NCI-H460 (cell line): ENCODE results near the gene PROZ. TPM values are rescaled to one million over a fixed set of nuclear protein-coding genes. Genes with fewer than 3 reads are reported as not detected.

ENCODE experiments used
- DNase-seq: peaks from one replicate; pipeline ENCODE4 v3.0.0-alpha.2; 2016; ENCODE audit warnings: low read depth; ENCODE audit errors: extremely low read depth
- total RNA-seq: library from RNA; depleted of rRNA; stranded (reverse); fragments of >200 nt; shearing (Covaris generic); gene quantifications from 2 replicates; pipeline ENCODE4 v1.2.3, GENCODE V29; 2014

PROZ gene
- total RNA-seq, 1 experiment from 2014 or later, result not detected

DNA sequence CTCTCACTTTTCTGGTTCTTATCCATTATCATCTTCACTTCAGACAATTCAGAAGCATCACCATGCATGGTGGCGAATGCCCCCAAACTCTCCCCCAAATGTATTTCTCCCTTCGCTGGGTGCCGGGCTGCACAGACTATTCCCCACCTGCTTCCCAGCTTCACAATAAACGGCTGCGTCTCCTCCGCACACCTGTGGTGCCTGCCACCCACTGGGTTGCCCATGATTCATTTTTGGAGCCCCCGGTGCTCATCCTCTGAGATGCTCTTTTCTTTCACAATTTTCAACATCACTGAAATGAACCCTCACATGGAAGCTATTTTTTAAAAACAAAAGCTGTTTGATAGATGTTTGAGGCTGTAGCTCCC lies 38.6 kb upstream of the PROZ start:
- DNase-seq, result no peak

DNA sequence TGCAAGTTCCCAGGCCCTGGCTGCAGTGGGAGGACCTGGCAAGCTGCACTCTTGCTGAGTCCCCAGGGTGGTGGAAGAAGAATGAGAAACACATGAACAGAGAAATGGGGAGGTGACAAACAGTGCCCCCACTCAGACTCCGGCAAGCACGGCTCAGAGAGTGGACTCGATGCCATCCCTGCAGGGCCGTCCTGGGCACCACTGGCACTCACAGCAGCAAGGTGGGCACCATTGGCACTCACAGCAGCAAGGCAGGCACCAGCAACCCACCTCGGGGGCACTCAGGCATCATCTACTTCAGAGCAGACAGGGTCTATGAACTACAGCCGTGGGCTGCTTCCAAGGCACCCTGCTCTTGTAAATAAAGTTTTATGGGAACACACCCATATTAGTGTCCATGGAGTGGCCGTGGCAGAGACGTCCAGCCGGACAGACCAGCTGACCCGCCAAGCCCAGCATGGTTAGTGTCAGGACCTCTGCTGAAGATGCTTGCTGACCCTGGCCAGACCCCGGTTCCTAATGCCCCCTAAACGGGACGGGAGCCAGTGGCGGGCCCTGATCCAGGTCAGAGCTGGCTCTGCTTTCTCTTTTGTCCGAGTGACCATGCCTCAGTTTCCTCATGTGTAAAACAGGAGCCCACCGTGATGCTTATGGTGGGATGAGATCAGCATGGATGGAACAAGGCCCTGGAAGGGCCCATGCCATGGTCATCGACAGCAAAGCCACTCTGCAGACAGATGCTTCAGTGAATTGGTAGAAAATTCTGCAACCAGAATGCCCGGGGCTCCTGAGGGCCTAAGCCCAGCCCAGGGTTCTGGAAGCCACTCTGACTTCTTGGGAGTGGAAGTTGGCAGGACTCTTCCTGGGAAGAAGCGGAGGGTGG lies 37.9 kb upstream of the PROZ start:
- DNase-seq, result no peak

DNA sequence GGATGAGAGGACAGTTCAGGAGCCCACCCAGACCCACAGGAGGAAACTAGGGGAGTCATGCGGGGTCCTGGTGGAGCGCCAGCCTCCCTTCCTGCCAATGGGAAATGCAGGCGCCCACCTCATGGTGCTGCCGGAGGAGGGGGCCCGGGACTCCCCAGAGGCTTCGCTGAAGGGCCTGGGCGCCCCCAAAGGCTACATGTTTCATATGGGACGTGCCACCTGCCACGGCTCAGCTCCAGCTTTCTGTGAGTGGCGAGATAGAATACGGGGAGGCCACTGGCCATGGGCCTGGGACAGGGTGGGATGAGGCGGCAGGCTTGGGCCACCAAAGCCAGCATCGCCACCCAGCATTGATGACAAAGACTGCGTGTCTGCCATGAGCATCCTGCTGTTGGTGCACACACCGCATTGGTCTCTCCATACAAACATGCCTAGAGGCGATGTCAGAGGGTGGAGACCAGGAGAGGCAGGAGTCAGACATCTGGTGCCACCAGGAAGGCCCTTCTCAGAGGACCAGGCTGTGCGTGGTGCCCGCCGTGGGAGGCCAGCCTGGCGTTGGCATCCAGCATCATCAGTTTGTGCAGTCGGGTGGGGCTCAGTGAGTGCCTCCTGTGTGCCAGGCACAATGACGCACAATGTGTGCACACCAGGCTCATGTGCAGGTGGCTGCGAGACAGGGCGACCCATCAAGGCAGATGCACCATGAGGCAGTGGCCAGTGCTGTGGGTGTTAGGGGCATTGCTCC lies 37.1 kb upstream of the PROZ start:
- no peak for DNase-seq

DNA sequence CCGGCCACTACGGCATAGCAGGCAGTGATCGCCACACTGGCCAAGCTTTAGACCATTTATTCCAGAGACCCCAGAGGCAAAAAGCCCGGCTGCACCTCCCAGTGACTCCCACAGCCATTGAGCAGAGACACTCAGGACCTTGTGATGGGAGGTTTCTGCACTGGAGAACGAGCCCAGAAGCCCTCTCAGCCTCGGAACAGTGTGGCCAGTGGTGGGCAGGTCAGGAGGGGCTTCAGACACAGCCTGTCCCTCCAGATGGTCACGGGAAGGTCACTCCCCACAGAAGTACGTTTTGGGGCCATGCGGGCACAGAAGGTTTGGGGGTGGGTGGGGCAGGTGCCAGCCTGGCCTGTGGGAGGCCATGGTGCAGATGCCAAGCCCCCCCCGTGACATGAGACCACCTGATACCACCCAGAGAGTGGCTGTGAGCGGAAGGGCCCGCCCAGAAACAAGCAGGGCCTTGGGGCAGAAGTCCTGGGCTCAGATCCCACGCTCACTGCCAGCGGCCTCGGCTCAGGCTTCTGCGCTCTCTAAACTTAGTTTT lies 36.4 kb upstream of the PROZ start:
- no peak for DNase-seq

DNA sequence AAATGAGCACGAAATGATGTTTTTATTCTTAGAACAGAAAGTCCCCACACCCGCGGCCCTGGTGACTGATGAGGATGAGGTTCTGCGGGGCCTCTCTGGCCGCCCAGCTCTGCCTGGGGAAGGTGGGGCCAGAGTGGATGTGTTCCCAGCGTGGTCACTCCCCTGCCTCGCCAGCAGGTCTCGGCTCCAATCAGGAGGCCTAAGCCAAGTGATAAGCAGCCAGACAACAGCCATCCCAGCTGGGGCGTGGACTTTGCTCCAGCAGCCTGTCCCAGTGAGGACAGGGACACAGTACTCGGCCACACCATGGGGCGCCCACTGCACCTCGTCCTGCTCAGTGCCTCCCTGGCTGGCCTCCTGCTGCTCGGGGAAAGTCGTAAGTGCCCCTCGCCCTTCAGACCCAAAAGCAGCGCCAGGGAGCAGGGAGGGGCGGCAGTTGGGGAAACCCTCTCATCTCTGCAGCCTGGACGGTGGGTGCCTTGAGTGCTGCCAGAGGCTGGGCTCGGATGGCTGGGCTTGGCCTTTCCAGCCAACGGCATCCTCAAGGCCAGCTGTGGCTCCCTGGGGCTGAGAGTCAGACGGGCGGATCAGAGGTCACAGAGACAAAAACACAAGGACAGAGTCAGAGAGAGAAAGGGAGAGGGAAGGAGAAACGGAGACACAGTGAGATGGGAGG lies 35.8 kb upstream of the PROZ start, which contains the start of gene F10:
Gene F10 (plus strand): TSS at position 250 of the 676 bp plus-strand sequence. CDS start 57 bp downstream, at position 307.
- DNase-seq, result no peak

DNA sequence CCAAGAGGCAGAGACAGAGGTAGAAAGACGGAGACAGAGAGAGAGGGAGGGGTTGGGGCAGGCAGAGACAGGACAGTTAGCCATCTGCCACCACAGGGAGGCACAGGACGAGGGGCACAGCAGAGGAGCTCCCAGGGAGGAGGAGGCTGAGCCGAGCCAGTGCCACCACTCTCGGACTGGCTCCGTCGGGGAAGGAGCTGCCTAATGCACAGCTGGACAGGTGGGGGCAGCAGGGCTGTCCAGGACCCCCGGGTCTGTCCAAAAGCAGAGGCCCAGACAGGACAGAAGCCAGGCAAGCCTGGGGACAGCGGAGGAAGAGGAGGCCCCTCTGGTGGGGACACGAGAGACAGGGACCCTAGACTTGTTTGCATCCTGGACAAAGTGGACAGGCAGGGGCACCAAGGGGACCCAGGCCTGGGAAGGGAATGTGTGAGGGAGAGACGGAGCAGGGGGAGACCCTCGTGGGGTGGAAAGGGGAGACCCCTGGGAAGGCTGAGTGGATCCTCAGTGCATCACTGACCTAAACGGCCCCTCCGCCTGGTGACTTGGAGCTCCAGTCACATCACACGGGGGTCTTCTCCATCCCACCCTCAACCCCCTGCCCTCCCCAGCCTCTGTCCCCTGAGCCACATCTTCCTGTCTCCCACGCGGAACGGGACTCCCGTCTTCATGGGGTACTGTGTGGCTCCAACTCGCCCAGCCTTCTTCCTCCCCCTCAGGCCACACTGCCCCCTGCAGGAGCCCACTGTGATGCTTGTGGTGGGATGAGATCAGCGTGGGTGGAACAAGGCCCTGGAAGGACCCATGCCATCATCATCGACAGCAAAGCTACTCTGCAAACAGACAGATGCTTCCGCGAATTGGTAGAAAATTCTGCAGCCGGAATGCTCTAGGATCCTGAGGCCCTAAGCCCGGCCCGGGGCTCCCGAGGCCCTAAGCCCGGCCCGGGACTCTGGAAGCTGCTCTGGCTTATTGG lies 34.9 kb upstream of the PROZ start:
- DNase-seq, result no peak

DNA sequence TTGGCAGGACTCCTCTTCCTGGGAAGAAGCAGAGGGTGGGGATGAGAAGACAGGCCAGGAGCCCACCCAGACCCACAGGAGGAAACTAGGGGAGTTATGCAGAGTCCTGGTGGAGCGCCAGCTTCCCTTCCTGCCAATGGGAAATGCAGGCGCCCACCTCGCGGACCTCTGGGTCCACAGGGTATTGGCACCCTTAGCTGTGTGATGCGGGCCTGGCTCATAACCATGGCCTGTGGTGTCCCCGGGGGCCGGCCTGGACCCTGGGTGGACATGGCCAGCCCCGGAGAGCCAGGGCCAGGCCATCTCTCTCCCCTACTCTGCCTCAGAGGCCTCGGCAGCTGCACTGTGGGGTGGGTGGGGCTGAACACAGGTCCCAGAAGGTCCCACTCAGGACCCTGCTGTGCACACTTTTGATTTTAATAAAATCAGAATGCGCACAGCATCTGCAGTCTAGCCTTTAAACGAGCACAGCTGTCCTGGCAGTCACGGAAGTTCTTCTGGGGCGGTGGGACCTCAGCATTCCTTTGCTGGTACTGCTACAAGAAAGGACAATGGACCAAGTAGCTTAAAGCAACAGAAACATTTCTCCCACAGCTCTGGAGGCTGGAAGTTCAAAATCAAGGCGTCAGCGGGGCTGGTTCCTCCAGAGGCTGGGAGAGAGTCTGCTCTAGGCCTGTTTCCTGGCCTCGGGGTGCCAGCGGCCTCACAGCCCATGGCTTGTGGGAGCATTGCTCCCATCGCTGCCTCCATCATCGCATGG lies 34.1 kb upstream of the PROZ start:
- DNase-seq, result no peak

DNA sequence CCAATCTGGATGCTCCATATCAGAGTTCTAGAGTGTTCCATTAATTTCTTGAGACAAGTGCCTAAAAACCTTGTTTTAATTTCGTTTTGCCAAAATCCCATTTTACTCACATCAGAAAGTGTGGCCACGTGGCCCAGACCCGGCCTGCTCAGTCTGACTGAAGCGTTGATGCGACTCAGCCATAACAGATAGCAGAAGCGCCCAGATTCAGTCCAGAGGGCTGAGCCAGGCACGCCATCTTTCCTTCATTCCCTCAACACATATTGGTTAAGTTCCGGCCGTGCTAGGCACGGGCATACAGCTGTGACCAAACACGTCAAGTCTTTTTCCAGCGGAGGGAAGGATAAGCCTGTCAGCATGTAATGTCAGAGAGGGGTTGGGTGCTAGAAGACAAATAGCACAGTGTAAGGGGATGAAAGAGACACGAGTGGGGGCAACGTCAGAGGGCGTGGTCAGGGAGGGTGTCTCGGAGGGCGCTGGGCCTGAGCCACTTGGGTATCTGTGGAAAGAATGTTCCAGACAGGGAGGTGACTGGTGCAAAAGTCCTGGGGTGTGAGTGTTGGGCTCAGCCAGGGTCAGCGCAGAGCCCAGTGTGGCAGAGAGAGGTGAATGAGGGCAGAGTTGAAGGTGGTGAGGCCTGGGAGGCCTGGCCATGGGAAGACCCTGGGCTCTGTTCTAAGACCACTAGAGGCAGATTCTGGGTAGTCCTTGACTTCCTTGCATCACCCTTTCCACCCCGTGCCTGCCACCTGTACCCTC lies 32.8 kb upstream of the PROZ start:
- DNase-seq, result no peak

DNA sequence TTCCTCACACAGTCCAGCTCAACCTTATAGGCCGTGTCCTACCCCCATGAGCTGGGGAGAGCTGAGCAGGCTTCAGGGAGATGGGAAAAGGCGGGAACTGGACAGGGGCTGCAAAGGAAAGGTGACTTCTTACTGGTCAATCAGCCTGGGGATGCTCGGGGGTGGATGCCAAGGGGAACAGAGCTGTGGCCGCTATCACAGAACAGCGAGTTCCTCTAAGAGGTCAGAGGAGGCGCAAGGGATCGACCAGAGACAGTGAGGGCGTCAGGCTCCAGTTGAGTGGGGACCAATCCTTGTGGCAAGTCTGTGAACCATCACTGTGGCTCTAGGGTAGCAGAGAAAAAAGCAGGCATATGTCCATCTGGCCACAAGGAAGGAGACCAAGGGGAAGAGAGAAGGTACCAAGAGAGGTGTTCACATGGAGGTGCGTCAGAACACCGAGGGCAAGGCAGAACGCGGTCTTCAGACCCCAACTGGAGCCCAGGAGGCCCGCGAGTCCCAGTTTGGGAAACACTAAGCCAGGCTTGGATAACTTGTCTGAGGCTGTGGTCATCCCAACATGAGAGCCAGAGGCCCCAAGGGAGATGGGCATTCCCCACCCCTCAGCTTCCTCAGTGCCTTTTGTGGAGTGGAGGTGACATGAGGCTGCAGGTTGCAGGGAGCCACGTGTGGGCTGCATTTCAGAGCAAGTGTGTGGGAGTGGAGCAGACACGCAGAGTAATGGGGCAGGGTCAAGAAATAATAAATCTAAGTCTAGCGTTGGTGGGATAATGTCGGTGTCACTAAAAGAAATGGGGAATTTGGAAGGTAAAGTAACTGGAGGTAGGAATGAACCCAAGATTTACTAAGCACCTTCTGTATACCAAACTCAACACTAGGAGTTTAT lies 31.9 kb upstream of the PROZ start:
- DNase-seq, result no peak

DNA sequence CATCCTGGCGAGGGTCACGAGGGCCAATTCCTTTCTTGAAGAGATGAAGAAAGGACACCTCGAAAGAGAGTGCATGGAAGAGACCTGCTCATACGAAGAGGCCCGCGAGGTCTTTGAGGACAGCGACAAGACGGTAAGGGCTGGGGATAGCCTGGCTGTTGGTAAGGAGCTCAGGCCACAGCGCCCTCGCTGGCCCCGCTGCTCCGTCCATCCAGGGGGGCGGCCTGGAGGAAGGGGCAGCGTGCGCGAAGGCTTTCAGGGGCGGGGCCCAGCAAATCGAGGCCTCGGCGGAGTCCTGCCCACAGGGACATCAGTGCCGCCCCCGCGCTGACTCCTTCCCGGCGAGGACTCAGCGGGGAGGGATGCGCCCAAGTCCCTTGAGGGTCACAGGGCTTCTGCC lies 29.0 kb upstream of the PROZ start:
- DNase-seq, result no peak

DNA sequence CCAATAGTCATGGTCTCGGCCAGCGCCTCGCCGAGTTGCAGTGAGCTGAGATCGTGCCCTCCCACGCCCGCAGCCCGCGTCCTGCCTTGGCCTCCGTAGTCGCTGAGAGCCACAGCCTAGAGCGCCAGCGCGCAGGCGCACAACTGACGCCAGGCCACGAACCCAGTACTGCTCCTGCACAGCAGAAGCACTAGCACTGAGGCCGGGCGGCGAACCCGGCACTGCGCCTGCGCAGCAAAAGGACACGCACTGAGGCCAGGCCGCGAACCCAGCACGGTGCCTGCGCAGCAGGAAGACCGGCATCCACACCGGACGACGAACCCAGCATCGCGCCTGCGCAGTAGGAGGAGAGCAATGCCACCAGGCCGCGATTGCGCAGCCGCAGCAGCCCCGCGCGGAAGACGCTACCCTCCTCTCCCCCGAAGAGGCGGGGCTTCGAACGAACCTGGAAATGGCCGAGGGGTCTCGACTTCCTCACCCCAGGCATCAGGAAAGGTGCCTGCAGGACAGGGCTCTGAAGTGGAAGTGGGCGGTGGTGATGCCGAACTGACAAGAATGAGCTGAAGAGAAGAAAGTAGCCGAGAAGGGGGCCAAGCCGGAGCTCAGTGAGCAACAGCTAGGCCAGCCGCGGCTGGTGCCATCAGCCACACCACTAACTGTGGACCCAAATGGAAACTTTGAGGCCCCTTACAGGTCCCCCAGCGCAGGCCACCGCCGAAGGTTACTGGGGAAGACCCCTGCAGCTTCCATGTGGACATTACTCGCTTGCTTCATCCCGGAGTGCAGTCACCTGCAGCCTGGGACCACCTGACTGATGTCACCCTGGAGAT lies 28.3 kb upstream of the PROZ start:
- DNase-seq, result no peak

DNA sequence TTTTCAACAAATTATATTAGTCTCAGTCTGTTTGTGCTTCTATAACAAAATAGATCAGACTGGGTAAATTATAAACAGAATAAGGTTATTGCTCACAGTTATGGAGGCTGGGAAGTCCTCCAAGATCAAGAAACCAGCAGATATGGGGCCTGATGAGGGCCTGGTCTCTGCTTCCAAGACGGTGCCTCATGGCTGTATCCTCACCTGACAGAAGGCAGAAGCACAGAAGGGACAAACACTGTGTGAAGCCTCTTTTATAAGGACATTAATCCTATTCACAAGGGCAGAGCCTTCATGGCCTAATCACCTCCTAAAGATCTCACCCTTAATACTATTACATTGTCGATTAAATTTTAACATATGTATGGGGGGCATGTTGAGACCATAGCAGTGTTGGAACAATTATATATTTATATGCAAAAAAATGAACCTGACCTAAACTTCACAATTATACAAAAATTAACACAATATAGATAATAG lies 23.1 kb upstream of the PROZ start:
- DNase-seq, result no peak

DNA sequence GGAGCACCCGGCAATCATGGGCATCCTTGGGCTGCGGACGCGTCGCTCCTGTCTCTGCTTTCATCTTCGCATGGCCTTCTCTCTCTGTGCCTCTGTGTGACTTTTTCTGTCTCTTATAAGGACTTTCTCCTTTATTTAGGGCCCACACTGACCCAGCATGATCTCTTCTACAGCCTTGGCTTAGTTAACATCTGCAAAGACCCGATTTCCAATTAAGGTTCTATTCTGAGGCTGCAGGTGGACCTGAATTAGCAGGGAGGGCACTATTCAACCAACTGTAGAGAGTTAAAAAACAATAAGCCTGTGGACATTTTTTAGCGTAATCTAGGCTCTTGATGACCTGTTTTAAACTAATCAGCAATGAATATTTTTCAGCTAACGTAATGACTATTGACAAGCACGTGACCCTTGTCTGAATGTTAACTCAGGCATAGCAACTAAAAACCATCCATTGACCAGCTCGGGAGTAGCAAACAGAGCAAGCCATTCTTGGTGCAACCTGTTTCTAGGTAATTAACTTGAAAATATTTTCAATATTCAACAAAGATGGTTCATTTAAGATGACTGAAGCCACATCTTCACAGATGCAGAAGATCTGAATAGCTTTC lies 20.7 kb upstream of the PROZ start:
- no peak for DNase-seq

DNA sequence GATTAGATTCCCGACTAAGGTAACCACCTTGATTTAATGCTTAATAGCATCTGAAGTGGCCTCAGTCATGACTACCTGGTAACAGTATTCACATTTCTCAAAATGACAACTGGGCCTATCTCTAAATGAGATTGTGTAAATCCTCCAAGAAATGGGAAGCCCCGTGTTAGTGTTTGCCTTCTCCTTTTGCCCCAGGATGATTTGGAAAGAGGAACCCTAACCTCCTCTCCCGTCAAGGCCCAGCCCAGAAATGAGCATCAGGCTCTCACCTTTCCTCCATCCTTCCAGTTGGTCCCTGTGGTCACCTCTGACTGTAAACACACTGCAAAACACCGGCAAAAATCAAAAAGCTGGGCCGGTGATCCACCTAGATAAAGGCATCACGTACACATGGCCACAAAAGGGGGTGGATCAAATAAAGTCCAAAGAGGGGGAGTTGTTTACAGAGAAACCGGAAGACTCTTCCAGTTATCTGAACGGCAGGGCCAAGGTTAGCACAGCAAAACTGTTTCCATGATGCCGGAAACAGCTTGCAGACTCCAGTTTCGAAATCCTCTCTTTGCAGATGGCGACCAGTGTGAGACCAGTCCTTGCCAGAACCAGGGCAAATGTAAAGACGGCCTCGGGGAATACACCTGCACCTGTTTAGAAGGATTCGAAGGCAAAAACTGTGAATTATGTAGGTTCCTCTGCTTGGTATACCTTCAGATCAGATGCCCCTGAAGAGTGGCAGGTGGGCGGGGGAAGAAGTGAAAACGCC lies 19.5 kb upstream of the PROZ start:
- no peak for DNase-seq

DNA sequence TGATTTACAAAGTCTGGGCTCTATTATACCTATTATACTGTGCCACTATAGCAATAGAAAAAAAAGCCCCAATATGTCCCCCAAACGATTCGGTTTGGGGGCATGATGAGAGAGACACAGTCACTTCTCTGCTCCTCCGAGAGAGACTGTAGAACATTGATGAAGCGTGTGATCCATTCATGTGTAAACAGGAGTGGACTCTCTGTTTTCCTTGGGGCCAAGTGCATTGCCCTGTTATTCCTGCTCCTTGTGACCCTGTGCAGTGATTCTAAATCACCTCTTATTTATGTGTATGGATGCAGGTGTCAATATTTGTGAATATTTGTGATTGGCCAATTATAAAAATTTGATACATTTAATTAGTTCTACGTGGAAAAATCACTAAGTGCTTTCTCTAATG lies 18.9 kb upstream of the PROZ start:
- no peak for DNase-seq
